C1 segment of cervical spinal cord (tissue), 14 donors: ENCODE results near the gene CDC7.
"Not testable (repeated sequence)": the region's sequence is repeated elsewhere in the genome, so short reads cannot be mapped to it uniquely, and the experiment has no call there.

ENCODE experiments used
- DNase-seq, 14 donors: peaks; one replicate each; lab custom pipeline; 2025; lab: John Stamatoyannopoulos, UW

The CDC7 gene

GRCh38 chr1:91500756-91501522, at the start of gene CDC7:
Gene CDC7, plus strand, starts transcription at chr1:91500851. Its CDS starts 866 bp downstream, at chr1:91501717.
- peak; percentile 63 to 98 (median 93) for DNase-seq

DNA sequence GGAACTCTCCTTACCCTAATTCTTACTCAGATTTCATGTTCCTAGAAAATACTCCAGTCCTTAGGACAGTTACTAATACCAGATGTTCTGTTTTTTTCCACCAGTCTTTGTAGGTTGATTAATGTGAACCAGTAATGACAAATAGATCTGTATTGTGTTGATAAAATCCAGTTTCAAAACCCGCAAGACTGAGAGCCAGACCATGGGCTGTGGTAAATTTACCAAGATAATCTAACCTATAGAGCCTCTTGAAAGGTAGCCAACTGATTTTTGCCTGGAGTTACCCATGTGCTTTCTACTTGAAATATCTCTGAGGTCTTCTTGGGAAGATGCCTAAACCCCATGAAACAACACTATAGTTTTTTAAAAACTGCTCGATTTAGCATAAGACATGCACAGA, 46.5 kb upstream of the CDC7 start:
- DNase-seq: no peak

DNA sequence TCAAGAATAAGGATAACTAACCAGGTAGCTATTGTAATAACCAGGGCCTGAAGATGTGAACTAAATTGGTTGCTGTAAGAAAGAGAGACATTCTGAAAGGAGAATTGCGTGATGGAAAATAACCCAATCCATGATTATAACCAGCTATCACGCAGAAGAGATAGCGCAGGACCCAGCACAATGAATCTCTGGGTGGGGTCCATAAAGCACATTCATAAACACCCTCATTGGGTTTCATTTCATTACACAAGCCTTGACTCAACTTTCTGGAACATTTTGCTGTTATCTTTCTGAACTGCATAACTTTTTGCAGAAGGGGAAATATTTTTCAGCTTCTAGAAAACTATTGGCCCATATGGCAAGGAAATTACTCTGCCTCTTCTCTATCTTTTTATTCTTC, 45.3 kb upstream of the CDC7 start:
- no peak for DNase-seq

GRCh38 chr1:91455896-91456295, 44.8 kb upstream of the CDC7 start:
- DNase-seq: no peak

DNA sequence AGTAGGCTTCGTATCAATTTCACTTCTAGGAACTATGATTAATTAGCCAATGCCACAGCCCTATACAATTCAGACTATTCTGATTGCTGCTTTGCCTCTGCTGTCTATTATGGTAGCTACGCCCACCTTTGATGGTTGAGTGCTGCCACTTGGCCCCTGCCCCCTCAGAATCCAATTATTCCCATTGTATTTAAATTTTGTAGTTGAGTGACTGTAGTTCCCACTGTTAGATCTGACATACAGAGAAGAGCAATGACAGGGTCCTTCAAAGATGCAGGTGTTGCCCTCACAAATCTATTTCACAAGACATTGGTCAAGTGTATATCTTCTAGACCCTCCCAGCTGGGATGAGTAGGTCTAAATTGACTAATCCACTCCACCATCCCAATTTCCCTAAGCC, 35.3 kb upstream of the CDC7 start:
- not testable (repeated sequence) for DNase-seq

DNA sequence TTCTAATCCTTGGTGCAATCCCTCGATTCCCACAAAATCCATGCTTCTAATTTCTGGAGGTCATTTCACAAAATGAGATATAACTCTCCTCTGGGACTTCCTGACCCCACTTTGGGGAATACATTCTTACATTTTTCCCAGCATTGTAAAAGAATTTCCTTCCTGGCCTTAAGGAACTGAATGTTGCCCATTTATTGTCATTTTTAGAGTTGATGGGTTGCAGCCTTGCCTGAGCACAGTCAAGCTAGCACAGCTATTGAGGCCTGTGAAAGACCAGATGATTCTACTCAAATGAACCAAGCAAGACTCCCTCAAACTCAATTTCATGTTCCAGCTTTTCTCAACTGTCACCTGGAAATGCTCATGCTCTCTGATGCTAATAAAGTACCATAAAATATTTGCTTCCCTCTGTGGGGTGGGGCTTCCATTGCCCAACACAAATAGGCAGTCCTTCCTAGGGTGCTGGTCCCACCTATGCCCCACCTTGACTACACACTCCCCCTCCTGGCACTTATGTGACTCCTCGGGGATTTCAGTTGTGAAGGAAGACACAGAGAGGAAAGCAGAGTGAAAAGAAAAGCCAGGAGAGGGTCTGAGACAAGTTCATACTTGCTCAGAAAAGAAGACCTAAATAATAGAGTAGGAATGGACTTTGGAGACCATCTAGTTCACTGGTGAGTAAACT, 24.0 kb upstream of the CDC7 start:
- no peak for DNase-seq

DNA sequence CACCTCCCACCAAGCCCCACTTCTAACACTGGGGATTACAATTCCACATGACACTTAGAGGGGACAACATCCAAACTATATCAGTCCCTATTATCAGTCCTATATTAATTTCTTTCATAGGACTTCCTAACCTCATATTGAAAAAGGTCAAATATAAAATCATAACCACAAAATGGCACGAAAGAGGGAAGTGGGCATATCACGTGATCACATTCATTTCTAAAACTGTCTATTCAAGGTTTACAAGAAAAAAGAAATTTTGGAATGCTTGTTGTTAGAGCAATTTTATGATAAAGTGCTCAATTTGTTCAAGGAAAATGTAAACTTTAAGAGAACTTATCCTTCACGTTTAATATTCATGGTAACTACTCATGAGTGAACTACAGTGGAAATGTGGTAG, 13.2 kb upstream of the CDC7 start:
- no peak for DNase-seq

- DNase-seq: no peak
Observed at GRCh38 chr1:91490501-91490900, 10.2 kb upstream of the CDC7 start.

GRCh38 chr1:91498035-91498434, 2.6 kb upstream of the CDC7 start:
- DNase-seq: no peak

GRCh38 chr1:91498498-91499245, 2.0 kb upstream of the CDC7 start:
- no peak for DNase-seq

- DNase-seq: no peak
Observed at GRCh38 chr1:91499346-91499745, 1.3 kb upstream of the CDC7 start.

DNA sequence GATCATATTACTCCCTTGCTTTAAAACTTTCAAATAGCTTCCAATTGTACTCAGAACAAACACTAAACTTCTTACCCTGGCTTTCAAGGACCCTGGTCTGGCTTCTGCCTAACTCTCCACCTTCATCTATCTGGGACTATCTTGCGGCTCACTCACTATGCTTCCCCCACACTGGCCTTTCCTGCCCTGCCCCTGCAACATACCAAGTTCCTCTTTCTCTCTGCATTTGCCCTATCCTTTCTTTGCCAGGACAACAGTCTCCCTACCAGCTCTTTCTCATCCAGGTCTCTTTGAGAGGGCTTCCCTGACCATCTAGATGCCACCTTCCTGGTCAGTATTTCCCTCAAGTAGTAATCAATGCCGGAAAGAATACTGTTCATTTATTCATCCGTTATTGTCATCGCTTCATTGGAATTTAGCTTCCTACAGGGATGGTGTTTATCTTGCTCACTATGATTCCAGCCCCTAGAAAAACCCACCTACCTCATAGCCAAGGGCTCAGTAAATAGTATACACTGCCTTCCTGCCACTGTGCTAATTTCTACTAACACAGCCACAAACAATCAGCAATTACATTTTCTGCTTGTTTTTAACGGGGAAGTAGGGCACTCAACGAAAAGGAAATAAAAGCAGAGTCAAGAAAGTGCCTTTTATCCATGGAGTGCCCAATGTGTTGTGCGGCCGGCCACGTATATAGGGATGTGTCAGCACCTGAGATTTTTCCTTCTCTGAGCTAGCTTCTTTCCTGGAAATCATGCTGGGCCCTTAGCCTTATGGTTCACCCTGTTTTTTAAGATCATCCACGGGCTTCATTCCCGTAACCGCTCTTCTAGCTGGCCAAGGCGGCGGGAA, 521 bp upstream of the CDC7 start:
- peak in 4 of 14 donors; percentile 2 to 15 (median 8) for DNase-seq

DNA sequence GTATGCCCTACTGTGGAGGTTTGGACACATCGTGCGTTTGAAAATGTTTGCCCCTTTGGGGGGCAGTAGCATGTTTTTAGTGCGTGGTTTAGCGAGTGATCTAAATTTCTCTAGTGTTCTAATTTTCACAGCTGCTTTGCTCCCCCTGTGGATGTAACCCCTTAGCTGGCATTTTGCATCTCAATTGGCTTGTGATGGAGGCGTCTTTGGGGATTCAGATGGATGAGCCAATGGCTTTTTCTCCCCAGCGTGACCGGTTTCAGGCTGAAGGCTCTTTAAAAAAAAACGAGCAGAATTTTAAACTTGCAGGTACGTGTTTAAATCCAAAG, 836 bp downstream of the CDC7 start:
- DNase-seq: peak in 1 of 14 donors; percentile 80

GRCh38 chr1:91501971-91502671, 1.5 kb downstream of the CDC7 start:
- DNase-seq: no peak

GRCh38 chr1:91502672-91503184, 2.1 kb downstream of the CDC7 start:
- DNase-seq: peak in 1 of 14 donors; percentile 30

DNA sequence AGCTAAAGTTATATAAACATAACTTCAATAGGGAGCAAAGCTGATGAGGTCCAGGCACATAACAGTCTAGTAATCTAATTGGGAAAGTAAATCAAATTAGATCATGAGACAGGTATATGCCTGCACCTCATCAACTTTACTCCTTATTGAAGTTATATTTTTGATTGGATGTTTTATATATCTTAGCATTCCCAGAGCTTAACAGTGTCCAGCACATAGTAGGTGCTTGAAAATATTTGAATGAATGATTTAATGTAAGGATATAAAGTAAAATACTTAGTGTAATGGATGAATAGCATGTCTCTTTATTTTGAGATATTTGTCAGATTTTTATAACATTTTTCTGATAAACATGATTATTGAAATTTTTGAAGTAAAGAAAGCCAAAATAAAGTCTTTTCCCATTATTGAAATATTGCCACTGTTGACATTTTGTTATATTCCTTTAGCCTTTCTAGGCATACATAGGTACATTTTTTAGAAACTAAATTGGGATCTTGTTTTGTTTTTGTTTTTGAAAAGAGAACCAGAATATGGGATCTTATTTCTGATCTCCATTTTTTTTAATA, 2.8 kb downstream of the CDC7 start:
- no peak for DNase-seq

- DNase-seq: no peak
Observed at GRCh38 chr1:91503975-91504530, 3.4 kb downstream of the CDC7 start.

DNA sequence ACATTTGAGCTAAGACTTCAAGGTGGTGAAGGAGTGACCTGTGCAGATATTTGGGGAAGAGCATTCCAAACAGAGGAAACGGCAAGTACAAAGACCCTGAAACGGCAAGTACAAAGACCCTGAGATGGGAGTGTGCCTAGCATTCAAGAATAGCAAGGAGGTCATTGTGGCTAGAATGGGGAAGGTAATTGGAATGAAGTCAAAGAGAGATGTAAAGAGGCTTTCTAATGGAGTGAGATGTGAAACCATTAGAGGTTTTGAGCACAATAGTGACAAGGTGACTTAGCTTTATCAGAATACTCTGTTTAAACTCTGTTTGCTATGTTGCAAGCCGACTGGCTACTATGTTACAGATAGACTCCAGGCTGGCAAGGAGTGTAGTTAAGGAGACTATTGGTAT, 4.4 kb downstream of the CDC7 start:
- no peak for DNase-seq

DNA sequence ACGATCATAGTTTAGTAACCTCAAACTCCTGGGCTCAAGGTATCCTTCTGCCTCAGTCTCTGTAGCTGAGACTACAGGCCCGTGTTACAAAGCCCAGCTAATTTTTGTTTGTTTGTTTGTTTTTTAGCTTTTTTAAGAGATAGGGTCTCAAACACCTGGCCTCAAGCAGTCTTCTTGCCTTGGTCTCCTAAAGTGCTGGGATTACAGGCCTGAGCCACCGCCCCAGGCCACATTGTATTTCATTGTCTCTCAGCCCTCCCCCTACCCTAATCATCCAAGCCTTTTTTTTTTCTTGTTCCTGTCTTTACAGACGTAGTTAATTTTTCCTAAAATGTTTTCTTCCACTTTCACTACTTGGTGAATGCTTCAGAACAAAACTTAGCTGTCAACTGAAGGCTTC, 5.4 kb downstream of the CDC7 start:
- DNase-seq: no peak

DNA sequence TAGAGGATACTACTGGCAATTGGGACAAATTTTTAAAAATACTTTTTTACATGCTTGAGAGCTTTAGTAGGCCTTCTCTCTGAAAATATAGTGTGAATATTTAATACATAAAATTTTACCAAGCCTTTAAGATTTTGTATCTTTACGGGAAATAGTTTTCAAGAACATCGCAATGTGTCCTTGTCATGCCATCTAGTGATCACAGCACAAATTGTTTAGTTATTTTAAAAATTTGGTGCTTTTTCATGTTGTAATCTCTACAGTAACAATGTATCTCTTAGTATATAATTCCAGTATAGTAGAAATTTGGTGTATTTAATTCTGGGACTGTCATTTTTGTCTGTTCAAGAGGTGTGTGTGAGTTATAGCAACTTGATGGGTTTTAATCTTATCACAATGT, 6.7 kb downstream of the CDC7 start:
- DNase-seq: no peak
